ENCODE results near the gene HK1. TPM values are rescaled to one million over a fixed set of nuclear protein-coding genes. Genes with fewer than 3 reads are reported as not detected.

Gene HK1
- polyA plus RNA-seq, 2 donors = 52.1 to 105 TPM

GRCh38 chr10:69337296-69338132 lies 59.2 kb downstream of the HK1 start:
- H3K36me3 ChIP-seq (ENCODE audit: control insufficient read depth in 2 of 2, insufficient read depth in 2 of 2, low read length in 1 of 2) = peaks cover 0 to 2% of the 10 kb centered on the region in 2 donors
- H3K27ac ChIP-seq (ENCODE audit: low read depth in 2 of 2, low read length in 1 of 2) = peak overlapping the region; percentile 84 to 89
- H3K4me3 ChIP-seq (ENCODE audit: low read depth in 1 of 2, low read length in 2 of 2) = no peak overlapping the region
- 43 to 52% methylated on average over 16 of the region's 16 CpGs for WGBS, 2 donors
- peaks cover 23 to 56% of the 10 kb centered on the region in 2 donors for H3K4me1 ChIP-seq (ENCODE audit: control insufficient read depth in 2 of 2, insufficient read depth in 2 of 2, low read length in 1 of 2)
- H3K27me3 ChIP-seq (ENCODE audit: control insufficient read depth in 1 of 2, insufficient read depth in 2 of 2, low read length in 2 of 2) = no peaks in the 10 kb centered on the region
- no peaks in the 10 kb centered on the region for H3K9me3 ChIP-seq (ENCODE audit: control insufficient read depth in 2 of 2, insufficient read depth in 1 of 2, low read depth in 1 of 2, low read length in 1 of 2)

GRCh38 chr10:69338133-69338456 lies 59.8 kb downstream of the HK1 start:
- WGBS, 2 donors = 60 to 79% methylated on average over 8 of the region's 8 CpGs
- H3K4me1 ChIP-seq (ENCODE audit: control insufficient read depth in 2 of 2, insufficient read depth in 2 of 2, low read length in 1 of 2) = peaks cover 23 to 56% of the 10 kb centered on the region in 2 donors
- no peak overlapping the region for H3K4me3 ChIP-seq (ENCODE audit: low read depth in 1 of 2, low read length in 2 of 2)
- H3K9me3 ChIP-seq (ENCODE audit: control insufficient read depth in 2 of 2, insufficient read depth in 1 of 2, low read depth in 1 of 2, low read length in 1 of 2) = no peaks in the 10 kb centered on the region
- H3K36me3 ChIP-seq (ENCODE audit: control insufficient read depth in 2 of 2, insufficient read depth in 2 of 2, low read length in 1 of 2) = peaks cover 0 to 2% of the 10 kb centered on the region in 2 donors
- H3K27ac ChIP-seq (ENCODE audit: low read depth in 2 of 2, low read length in 1 of 2) = peak overlapping the region; percentile 84 to 89
- H3K27me3 ChIP-seq (ENCODE audit: control insufficient read depth in 1 of 2, insufficient read depth in 2 of 2, low read length in 2 of 2) = no peaks in the 10 kb centered on the region

DNA sequence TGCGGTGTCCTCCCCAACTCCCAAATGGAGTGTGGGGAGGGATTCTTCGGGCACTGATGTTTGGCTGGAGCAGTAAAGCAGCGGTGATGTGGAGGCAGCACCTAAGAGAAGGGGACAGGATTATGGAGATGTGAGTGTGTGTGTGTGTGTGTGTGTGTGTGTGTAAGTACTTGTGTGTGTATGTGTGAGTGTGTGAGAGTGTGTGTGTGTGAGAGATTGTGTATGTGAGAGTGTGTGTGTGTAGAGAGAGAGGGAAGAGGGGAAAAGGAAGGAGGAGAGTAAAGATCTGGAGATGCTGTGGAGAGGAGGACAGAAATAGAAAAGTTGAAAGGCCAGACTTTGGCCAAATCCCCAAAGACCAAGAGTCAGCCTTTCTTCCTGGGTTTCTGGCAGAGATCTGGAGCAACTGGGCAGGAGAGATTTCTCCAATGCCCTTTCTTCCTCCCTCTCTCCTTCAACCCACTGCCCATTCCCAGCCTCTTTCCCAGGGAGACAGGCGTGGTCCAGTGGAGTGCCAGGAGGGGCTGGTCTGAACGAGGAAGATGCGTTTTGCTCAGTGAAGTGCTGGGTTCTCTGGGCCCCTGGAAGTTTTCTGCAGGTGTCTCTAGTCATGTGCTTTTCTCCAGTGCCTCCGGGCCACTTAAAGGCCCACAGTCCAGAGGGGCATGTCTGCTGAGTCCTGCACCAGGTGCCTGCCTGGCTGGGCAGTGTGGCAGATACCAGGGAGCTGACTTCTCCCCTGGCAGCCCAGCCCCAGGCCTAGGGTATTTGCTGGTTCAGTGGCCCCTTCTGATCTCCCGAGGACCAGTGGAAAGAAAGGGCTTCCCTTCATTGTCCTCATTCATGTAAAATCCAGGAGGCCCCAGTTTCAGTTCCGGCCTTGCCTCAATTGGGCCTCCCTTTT lies 60.5 kb downstream of the HK1 start:
- peaks cover 0 to 4% of the 10 kb centered on the region in 2 donors for H3K36me3 ChIP-seq (ENCODE audit: control insufficient read depth in 2 of 2, insufficient read depth in 2 of 2, low read length in 1 of 2)
- no peaks in the 10 kb centered on the region for H3K27me3 ChIP-seq (ENCODE audit: control insufficient read depth in 1 of 2, insufficient read depth in 2 of 2, low read length in 2 of 2)
- H3K4me3 ChIP-seq (ENCODE audit: low read depth in 1 of 2, low read length in 2 of 2) = no peak overlapping the region
- peak overlapping the region; percentile 84 to 89 for H3K27ac ChIP-seq (ENCODE audit: low read depth in 2 of 2, low read length in 1 of 2)
- H3K9me3 ChIP-seq (ENCODE audit: control insufficient read depth in 2 of 2, insufficient read depth in 1 of 2, low read depth in 1 of 2, low read length in 1 of 2) = no peaks in the 10 kb centered on the region
- 62 to 67% methylated on average over 9 of the region's 9 CpGs for WGBS, 2 donors
- H3K4me1 ChIP-seq (ENCODE audit: control insufficient read depth in 2 of 2, insufficient read depth in 2 of 2, low read length in 1 of 2) = peaks cover 23 to 55% of the 10 kb centered on the region in 2 donors

DNA sequence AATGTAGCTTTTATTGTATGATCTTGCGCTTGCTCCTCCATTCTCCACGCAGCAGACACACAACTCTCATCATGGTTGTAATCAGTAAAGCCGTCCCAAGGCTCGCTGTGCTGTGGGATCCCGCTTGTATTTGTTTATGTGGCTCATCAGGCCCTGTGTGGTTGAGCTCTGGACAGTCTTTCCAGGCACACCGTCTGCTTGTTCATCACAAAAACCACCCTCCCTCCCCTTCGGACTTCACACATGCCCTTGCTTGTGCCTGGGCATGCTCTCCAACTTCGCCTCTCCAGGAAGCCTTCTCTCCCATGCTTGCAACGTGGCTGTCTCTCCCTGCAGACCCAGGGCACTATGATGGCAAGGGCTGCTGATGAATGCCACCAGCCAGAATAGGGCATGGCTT lies 62.4 kb downstream of the HK1 start:
- Histone ChIP-seq H3K27me3 (ENCODE audit: control insufficient read depth in 1 of 2, insufficient read depth in 2 of 2, low read length in 2 of 2) (no peaks in the 10 kb centered on the region), H3K9me3 (ENCODE audit: control insufficient read depth in 2 of 2, insufficient read depth in 1 of 2, low read depth in 1 of 2, low read length in 1 of 2) (no peaks in the 10 kb centered on the region), H3K4me1 (ENCODE audit: control insufficient read depth in 2 of 2, insufficient read depth in 2 of 2, low read length in 1 of 2) (peaks cover 12 to 51% of the 10 kb centered on the region in 2 donors), H3K27ac (ENCODE audit: low read depth in 2 of 2, low read length in 1 of 2) (peak overlapping the region; percentile 62 to 88), H3K4me3 (ENCODE audit: low read depth in 1 of 2, low read length in 2 of 2) (no peak overlapping the region), H3K36me3 (ENCODE audit: control insufficient read depth in 2 of 2, insufficient read depth in 2 of 2, low read length in 1 of 2) (peaks cover 0 to 9% of the 10 kb centered on the region in 2 donors)
- 50 to 69% methylated on average over 9 of the region's 9 CpGs for WGBS, 2 donors

- Histone ChIP-seq H3K27me3 (ENCODE audit: control insufficient read depth in 1 of 2, insufficient read depth in 2 of 2, low read length in 2 of 2) (no peaks in the 10 kb centered on the region), H3K9me3 (ENCODE audit: control insufficient read depth in 2 of 2, insufficient read depth in 1 of 2, low read depth in 1 of 2, low read length in 1 of 2) (no peaks in the 10 kb centered on the region), H3K4me1 (ENCODE audit: control insufficient read depth in 2 of 2, insufficient read depth in 2 of 2, low read length in 1 of 2) (peaks cover 10 to 38% of the 10 kb centered on the region in 2 donors), H3K27ac (ENCODE audit: low read depth in 2 of 2, low read length in 1 of 2) (no peak overlapping the region), H3K4me3 (ENCODE audit: low read depth in 1 of 2, low read length in 2 of 2) (no peak overlapping the region), H3K36me3 (ENCODE audit: control insufficient read depth in 2 of 2, insufficient read depth in 2 of 2, low read length in 1 of 2) (peaks cover 0 to 11% of the 10 kb centered on the region in 2 donors)
- WGBS, 2 donors = 86 to 94% methylated on average over 4 of the region's 4 CpGs
Observed at GRCh38 chr10:69343905-69344304, 65.6 kb downstream of the HK1 start.

DNA sequence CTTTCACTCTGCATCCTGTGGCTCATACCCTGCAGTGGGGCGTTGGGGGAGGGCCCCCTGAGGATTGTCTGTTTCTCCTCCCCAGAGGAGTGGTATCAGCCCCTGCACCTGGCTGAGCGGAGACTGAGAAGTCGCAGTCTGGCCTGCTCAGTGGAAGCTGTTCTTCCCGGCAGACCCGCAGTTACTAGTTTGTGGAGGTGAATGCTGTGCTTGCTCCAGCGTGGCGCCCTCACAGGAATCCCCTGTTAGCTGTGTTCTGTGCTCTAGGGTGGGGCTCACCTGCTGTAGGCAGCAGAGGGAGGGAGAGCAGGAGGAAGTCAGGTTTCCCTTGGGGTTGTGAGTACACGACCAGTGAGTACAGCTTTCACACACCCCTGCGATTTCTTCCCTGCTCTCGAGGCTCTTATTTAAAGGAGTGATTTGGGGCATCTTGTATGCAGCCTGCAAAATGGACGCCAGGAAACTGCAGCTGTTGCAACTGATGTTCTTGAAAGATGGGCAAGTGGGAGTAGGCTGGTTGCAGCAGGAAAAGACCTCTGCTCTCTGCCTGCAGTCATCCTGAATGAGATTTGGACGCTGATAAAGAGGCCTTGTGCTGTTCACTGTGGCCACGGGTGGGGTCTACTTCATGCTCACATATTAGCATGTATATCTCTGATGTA lies 66.4 kb downstream of the HK1 start:
- Histone ChIP-seq H3K27ac (ENCODE audit: low read depth in 2 of 2, low read length in 1 of 2) (peak overlapping the region; percentile 24 to 71), H3K27me3 (ENCODE audit: control insufficient read depth in 1 of 2, insufficient read depth in 2 of 2, low read length in 2 of 2) (no peaks in the 10 kb centered on the region), H3K36me3 (ENCODE audit: control insufficient read depth in 2 of 2, insufficient read depth in 2 of 2, low read length in 1 of 2) (peaks cover 0 to 11% of the 10 kb centered on the region in 2 donors), H3K4me1 (ENCODE audit: control insufficient read depth in 2 of 2, insufficient read depth in 2 of 2, low read length in 1 of 2) (peaks cover 3 to 34% of the 10 kb centered on the region in 2 donors), H3K9me3 (ENCODE audit: control insufficient read depth in 2 of 2, insufficient read depth in 1 of 2, low read depth in 1 of 2, low read length in 1 of 2) (no peaks in the 10 kb centered on the region), H3K4me3 (ENCODE audit: low read depth in 1 of 2, low read length in 2 of 2) (no peak overlapping the region)
- WGBS, 2 donors = 55% methylated on average over 13 of the region's 13 CpGs

- Histone ChIP-seq H3K9me3 (ENCODE audit: control insufficient read depth in 2 of 2, insufficient read depth in 1 of 2, low read depth in 1 of 2, low read length in 1 of 2) (no peaks in the 10 kb centered on the region), H3K27ac (ENCODE audit: low read depth in 2 of 2, low read length in 1 of 2) (peak overlapping the region; percentile 30 to 71), H3K4me1 (ENCODE audit: control insufficient read depth in 2 of 2, insufficient read depth in 2 of 2, low read length in 1 of 2) (peaks cover 3 to 37% of the 10 kb centered on the region in 2 donors), H3K4me3 (ENCODE audit: low read depth in 1 of 2, low read length in 2 of 2) (no peak overlapping the region), H3K27me3 (ENCODE audit: control insufficient read depth in 1 of 2, insufficient read depth in 2 of 2, low read length in 2 of 2) (no peaks in the 10 kb centered on the region), H3K36me3 (ENCODE audit: control insufficient read depth in 2 of 2, insufficient read depth in 2 of 2, low read length in 1 of 2) (peaks cover 0 to 14% of the 10 kb centered on the region in 2 donors)
- 57 to 61% methylated on average over 2 of the region's 2 CpGs for WGBS, 2 donors
Observed at GRCh38 chr10:69345402-69345801, 67.1 kb downstream of the HK1 start.

DNA sequence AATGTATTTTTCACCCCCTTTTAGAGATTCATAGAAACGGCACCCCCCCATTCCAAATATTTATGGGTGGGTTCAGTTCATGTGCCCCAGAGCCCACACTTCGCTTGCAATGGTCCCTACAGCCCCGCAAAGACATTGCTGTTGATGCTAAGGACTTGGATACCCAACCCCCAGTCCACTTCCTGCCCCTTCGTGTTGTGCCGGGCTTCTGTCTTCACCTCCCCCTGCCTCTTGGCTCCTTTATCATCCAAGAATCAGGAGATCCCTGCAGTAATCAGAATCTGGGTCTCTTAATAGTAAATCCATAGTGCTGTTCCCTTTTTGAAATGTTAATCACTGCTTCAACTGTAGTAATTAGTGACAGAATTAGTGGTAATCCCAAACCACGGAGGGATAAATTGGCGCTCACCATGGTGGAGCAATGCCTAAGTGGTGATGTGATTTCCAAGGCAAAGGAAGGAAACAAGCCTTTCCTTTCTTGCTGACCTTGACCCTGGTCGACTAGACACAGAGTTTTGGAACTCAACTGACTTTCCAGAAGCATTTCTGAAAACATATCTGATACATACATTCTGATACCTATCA lies 67.7 kb downstream of the HK1 start:
- Histone ChIP-seq H3K27me3 (ENCODE audit: control insufficient read depth in 1 of 2, insufficient read depth in 2 of 2, low read length in 2 of 2) (no peaks in the 10 kb centered on the region), H3K4me1 (ENCODE audit: control insufficient read depth in 2 of 2, insufficient read depth in 2 of 2, low read length in 1 of 2) (peaks cover 3 to 35% of the 10 kb centered on the region in 2 donors), H3K27ac (ENCODE audit: low read depth in 2 of 2, low read length in 1 of 2) (peak overlapping the region; percentile 27 to 30), H3K36me3 (ENCODE audit: control insufficient read depth in 2 of 2, insufficient read depth in 2 of 2, low read length in 1 of 2) (peaks cover 0 to 14% of the 10 kb centered on the region in 2 donors), H3K4me3 (ENCODE audit: low read depth in 1 of 2, low read length in 2 of 2) (no peak overlapping the region), H3K9me3 (ENCODE audit: control insufficient read depth in 2 of 2, insufficient read depth in 1 of 2, low read depth in 1 of 2, low read length in 1 of 2) (no peaks in the 10 kb centered on the region)
- WGBS, 2 donors = 58 to 64% methylated on average over 8 of the region's 8 CpGs

GRCh38 chr10:69346776-69347175 lies 68.5 kb downstream of the HK1 start:
- H3K27ac ChIP-seq (ENCODE audit: low read depth in 2 of 2, low read length in 1 of 2) = no peak overlapping the region
- peaks cover 3 to 35% of the 10 kb centered on the region in 2 donors for H3K4me1 ChIP-seq (ENCODE audit: control insufficient read depth in 2 of 2, insufficient read depth in 2 of 2, low read length in 1 of 2)
- no peaks in the 10 kb centered on the region for H3K9me3 ChIP-seq (ENCODE audit: control insufficient read depth in 2 of 2, insufficient read depth in 1 of 2, low read depth in 1 of 2, low read length in 1 of 2)
- no peaks in the 10 kb centered on the region for H3K27me3 ChIP-seq (ENCODE audit: control insufficient read depth in 1 of 2, insufficient read depth in 2 of 2, low read length in 2 of 2)
- H3K4me3 ChIP-seq (ENCODE audit: low read depth in 1 of 2, low read length in 2 of 2) = no peak overlapping the region
- WGBS, 2 donors = 80 to 82% methylated on average over 5 of the region's 5 CpGs
- H3K36me3 ChIP-seq (ENCODE audit: control insufficient read depth in 2 of 2, insufficient read depth in 2 of 2, low read length in 1 of 2) = peaks cover 0 to 14% of the 10 kb centered on the region in 2 donors
